Hematopoietic multipotent progenitor cell treated with erythropoietin and hydrocortisone succinate and interleukin-3 and kit ligand, for 8 days (in vitro differentiated cells): ENCODE measurements around the gene HPCAL1.
"Not testable (repeated sequence)": the region's sequence is repeated elsewhere in the genome, so short reads cannot be mapped to it uniquely, and the experiment has no call there.

Experiments
- DNase-seq: peaks from one replicate; pipeline ENCODE4 v3.0.0-alpha.2; 2015

Gene HPCAL1

DNA sequence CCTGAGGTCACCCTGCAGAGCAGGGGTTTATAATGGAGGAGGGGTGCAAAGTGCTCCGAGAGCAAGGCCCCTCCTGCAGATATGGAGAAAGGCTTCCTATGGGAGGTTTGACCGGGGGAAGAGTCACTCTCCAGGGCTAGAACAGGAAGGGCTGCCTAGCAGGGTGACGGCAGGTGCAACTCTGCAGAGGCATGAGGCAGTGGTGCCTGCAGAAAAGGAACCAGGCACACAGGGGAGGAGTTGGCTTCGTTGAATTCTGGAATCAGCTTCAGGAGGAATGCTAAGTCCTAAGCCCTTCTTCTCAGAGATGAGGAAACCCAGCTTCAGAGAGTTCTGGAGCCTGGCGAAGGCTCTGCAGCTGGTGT lies 17.5 kb upstream of the HPCAL1 start:
- no peak for DNase-seq

DNA sequence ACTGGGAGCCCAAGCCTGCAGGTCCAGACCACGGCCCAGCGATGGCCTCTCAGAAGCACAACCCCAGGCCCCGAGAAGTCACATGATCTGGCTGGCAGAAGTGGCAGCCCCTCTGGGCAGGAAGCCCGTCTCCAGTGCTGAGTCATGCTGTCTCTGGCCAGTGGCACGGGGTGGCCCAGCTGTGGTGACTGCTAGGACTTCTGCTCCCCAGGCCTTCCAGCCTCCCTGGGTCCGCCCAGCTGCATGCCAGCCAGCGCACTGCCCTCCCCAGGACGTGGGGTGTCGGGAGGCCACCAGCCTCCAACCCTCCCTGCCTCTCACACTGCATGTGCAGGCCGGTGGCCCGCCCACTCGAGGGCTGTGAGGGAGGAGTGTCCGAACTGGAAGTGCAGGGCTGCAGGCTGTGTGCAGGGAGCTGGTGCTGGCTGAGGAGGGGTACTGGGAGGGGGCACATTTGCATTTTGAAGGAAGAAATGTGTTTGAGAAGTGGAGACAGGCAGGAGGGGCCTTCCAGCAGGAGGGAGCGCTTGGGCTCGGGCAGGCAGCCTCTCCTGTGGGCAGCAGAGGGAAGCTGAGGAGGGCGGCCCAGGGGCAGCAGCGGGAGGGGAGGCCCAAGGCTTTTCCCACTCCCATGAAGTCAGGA lies 17.0 kb upstream of the HPCAL1 start:
- DNase-seq, result peak; percentile 70

DNA sequence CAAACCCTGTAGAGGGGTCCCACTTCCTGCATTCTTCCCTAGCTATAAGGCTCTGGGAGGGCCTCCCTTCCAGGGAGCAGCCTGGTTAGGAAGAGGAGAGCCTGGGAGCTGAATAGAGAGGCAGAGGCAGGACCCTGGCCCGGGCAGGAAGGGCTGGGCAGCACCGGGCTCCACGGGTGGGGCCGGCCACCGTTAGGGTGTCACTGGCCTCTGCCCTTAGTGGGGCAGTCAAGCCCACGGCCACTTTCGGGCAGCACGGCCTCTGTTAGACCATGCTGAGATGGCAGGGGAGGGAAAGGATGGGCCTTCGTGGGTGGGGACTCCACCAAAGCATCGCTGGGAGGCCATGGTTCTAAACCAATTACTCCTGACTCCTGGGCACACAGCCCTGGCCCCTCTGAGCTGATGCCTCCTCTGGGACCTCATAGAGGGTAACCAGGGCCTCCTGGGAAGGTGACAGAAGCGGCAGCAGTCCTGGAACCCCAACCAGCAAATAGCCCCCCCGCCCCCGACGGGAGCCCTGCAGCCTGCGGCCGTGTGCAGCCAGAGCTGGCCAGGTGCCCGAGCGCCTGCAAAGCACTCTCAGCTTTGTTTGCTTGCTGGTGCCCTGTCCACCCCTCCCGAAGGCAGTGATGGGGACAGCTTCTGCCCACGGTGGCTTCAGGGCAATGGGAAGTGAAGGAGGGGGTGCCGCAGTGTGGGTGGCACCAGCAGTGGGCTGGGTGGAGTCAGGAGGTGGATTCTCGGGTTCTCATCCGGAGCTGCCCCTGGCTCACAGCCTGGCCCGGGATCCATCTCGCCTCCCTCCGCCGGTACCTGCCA lies 16.3 kb upstream of the HPCAL1 start:
- DNase-seq, result no peak

DNA sequence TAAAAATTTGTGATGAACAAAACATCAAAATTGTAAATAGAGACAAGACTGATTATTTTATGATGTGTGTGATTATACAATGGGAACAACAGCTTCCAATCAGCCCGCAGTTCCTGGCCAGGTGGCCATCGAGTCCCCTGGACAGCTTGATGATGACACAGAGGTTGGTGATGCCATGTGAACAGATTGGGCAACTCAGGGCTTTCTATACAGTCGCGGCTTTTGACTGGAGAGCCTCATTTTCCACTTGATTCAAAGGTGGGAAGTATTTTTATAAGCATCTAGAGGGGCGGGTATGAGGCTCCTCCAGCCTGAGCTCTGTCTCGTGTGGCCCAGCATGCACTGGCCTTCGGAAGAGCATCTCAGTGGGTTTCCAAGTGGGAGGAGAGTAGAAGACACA lies 14.9 kb upstream of the HPCAL1 start:
- DNase-seq, result no peak

- no peak for DNase-seq
Measured at GRCh38 chr2:10288606-10289005, 14.1 kb upstream of the HPCAL1 start.

GRCh38 chr2:10289352-10289751 lies 13.4 kb upstream of the HPCAL1 start:
- DNase-seq, result no peak

DNA sequence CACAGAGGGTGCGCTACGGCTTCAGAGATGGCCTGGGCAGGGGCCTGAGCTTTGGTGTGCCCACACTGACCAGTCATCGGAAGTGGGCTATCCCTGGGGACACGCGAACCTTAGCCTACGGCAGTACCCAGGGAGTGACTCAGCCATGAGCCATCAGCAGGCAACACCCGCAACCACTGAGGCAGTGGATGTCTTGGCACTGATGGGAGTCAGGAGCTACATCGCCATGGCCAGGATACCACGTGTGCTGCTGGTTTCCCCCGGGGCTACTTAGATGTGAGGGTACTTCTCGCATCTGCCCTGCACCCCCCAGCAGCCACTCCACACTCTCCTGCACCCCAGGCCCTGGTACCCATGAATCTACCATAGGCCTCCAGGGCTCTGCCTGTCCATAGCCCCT lies 12.8 kb upstream of the HPCAL1 start:
- DNase-seq, result no peak

- DNase-seq, result not testable (repeated sequence)
Measured at GRCh38 chr2:10291376-10291775, 11.3 kb upstream of the HPCAL1 start.

DNA sequence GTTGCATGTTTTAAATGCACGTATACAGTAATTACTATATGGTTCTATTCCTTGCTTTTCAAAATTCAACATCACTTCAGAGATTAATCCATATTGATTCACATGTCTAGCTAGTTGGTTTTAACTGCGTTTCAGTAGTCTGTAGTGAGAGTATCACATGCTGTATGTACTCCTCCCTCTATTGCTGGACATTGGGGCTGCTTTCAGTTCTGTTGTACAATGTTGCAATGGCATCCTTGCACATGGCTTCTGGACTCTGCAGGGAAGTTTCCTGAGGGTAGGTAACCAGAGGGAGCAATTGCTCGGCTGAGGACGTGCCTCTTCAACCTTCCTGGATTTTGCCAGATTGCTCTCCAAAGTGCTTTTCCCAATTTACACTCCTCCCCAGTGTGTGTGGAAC lies 10.7 kb upstream of the HPCAL1 start:
- no peak for DNase-seq

DNA sequence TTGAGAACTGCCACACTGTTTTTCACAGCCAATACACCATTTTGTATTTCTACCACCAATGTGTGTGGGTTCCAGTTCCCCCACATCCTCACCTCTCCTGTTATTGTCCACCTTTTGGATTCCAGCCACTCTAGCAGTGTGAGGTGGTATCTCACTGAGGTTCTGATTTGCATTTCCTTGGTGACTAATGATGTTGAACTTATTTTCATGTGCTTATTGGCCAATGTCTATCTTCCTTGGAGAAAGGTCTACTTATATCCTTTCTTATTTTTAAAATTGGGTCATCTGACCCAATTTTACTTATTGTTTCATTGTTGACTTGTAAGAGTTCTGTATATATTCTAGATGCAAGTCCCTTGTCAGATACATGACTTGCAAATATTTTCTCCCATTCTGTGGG lies 9.1 kb upstream of the HPCAL1 start:
- no peak for DNase-seq

GRCh38 chr2:10294077-10294476 lies 8.6 kb upstream of the HPCAL1 start:
- no peak for DNase-seq

DNA sequence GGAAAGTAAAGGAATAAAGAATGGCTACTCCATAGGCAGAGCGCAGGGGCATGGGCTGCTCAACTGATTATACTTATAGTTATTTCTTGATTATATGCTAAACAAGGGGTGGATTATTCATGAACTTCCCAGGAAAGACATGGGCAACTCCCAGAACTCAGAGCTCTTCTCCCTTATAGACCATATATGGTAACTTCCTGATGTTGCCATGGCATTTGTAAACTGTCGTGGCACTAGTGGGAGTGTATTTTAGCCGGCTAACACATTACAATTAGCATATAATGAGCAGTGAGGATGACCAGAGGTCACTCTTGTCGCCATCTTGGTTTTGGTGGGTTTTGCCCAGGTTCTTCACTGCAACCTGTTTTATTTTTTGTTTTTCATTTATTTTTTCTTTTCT lies 7.1 kb upstream of the HPCAL1 start:
- DNase-seq, result not testable (repeated sequence)

- DNase-seq, result no peak
Measured at GRCh38 chr2:10296142-10296541, 6.6 kb upstream of the HPCAL1 start.

GRCh38 chr2:10297191-10297830 lies 5.4 kb upstream of the HPCAL1 start:
- no peak for DNase-seq

GRCh38 chr2:10297959-10298531 lies 4.7 kb upstream of the HPCAL1 start:
- DNase-seq, result peak; percentile 27

DNA sequence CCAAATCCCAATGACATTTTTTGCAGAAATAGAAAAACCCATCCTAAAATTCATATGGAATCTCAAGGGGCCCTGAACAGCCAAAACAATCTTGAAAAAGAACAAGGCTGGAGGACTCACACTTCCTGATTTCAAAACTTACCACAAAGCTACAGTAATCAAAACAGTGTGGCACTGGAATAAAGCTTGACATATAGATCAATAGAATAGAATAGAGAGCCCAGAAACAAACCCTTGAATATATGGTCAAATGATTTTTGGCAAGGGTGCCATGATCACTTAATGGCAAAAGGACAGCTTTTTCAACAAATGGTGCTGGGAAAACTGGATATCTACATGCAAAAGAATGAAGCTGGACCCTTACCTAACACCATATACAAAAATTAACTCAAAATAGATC lies 3.9 kb upstream of the HPCAL1 start:
- DNase-seq, result not testable (repeated sequence)

GRCh38 chr2:10300328-10300920 lies 2.3 kb upstream of the HPCAL1 start:
- DNase-seq, result no peak

- no peak for DNase-seq
Measured at GRCh38 chr2:10300997-10301940, 1.4 kb upstream of the HPCAL1 start.

DNA sequence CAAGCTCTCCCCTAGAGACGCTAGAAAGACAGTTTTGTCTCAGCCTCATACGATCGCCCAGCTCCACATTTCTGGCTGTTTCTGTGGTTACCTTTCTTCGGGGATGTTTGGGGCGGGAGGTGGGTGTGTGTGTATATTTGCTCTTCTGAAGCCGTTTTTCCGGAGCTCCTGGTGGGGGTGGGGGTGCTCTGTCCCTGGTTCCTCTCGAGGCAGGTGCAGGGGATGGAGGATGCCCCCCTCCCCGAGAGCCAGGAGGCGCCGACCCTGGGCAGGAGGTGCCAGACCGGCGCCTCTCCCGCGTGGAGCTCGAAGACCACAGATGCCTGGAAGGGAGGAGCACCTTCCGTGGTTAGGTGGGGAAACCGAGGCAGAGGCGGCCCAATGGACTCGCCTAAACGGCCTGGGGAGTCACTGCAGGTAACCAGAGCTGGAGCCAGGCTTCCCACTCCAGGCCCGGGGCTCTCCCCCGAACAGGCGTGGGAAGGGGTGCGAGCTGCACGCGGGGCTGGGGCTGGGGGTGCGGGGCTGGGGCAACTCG lies 694 bp upstream of the HPCAL1 start:
- no peak for DNase-seq

GRCh38 chr2:10303181-10303693 lies 533 bp downstream of the HPCAL1 start:
- DNase-seq, result peak; percentile 22

- peak; percentile 36 for DNase-seq
Measured at GRCh38 chr2:10303694-10304378, 1.1 kb downstream of the HPCAL1 start.
